Measurements from ENCODE around the gene VTI1A. TPM values are rescaled to one million over a fixed set of nuclear protein-coding genes. Genes with fewer than 3 reads are reported as not detected.

VTI1A gene
- total and polyA plus RNA-seq, 2 of the 13 experiments (the other 11 are each of a cell fraction or from before 2014, with no cell fraction given): 11.7 to 32.7 TPM

DNA sequence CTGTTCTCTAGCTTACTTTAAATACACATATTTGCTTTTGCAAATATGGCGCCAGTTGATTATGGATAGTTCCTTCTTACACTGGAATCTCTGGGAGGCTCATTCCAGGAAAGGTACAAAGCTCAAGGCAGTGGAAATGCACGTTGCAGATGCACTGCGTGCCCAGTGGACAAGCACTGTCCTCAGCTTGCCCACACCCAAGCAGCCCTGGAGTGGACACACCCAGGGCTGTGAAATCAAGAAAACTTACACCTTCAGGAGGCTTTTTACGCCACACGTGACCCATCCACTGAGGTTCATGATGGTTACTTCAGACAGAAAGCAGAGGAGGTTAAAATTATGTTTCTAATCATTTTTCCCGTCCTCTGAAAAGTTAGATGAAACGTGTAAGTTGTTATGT is 248.5 kb downstream of the VTI1A start (continued):
- TF ChIP-seq, protein P1, sequence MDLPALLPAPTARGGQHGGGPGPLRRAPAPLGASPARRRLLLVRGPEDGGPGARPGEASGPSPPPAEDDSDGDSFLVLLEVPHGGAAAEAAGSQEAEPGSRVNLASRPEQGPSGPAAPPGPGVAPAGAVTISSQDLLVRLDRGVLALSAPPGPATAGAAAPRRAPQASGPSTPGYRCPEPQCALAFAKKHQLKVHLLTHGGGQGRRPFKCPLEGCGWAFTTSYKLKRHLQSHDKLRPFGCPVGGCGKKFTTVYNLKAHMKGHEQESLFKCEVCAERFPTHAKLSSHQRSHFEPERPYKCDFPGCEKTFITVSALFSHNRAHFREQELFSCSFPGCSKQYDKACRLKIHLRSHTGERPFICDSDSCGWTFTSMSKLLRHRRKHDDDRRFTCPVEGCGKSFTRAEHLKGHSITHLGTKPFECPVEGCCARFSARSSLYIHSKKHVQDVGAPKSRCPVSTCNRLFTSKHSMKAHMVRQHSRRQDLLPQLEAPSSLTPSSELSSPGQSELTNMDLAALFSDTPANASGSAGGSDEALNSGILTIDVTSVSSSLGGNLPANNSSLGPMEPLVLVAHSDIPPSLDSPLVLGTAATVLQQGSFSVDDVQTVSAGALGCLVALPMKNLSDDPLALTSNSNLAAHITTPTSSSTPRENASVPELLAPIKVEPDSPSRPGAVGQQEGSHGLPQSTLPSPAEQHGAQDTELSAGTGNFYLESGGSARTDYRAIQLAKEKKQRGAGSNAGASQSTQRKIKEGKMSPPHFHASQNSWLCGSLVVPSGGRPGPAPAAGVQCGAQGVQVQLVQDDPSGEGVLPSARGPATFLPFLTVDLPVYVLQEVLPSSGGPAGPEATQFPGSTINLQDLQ (CRISPR knock-in tag; IDR thresholded peaks at IDR 0.05): no peak
- TF ChIP-seq, protein P2, sequence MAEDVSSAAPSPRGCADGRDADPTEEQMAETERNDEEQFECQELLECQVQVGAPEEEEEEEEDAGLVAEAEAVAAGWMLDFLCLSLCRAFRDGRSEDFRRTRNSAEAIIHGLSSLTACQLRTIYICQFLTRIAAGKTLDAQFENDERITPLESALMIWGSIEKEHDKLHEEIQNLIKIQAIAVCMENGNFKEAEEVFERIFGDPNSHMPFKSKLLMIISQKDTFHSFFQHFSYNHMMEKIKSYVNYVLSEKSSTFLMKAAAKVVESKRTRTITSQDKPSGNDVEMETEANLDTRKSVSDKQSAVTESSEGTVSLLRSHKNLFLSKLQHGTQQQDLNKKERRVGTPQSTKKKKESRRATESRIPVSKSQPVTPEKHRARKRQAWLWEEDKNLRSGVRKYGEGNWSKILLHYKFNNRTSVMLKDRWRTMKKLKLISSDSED (CRISPR knock-in tag; IDR thresholded peaks at IDR 0.05): no peak
- no peak for TF ChIP-seq ZBTB8A (CRISPR knock-in tag; IDR thresholded peaks at IDR 0.05; ENCODE audit: borderline replicate concordance, low read depth)
- TF ChIP-seq, protein P3, sequence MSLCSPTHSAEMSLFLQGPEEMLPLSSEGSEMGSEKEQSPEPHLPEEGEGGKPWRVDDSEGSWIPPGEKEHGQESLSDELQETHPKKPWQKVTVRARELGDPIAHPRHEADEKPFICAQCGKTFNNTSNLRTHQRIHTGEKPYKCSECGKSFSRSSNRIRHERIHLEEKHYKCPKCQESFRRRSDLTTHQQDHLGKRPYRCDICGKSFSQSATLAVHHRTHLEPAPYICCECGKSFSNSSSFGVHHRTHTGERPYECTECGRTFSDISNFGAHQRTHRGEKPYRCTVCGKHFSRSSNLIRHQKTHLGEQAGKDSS (CRISPR knock-in tag; IDR thresholded peaks at IDR 0.05; ENCODE audit: borderline replicate concordance, low read depth): 0 out of 2 replicates have a peak, but pooled peaks have one; percentile 45
- peak; percentile 88 for TF ChIP-seq NCOA2 (CRISPR knock-in tag; IDR thresholded peaks at IDR 0.05)
- TF ChIP-seq, protein P4, sequence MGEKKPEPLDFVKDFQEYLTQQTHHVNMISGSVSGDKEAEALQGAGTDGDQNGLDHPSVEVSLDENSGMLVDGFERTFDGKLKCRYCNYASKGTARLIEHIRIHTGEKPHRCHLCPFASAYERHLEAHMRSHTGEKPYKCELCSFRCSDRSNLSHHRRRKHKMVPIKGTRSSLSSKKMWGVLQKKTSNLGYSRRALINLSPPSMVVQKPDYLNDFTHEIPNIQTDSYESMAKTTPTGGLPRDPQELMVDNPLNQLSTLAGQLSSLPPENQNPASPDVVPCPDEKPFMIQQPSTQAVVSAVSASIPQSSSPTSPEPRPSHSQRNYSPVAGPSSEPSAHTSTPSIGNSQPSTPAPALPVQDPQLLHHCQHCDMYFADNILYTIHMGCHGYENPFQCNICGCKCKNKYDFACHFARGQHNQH (CRISPR knock-in tag; IDR thresholded peaks at IDR 0.05): peak; percentile 82; the same call in 1 of the 2 replicates
- no peak; the same call in 1 of the 2 replicates for TF ChIP-seq HHEX (CRISPR knock-in tag; IDR thresholded peaks at IDR 0.05)
- TF ChIP-seq SMAD3 (CRISPR knock-in tag; IDR thresholded peaks at IDR 0.05): peak; percentile 68; the same call in 1 of the 2 replicates
- no peak for TF ChIP-seq ZNF354B (CRISPR knock-in tag; IDR thresholded peaks at IDR 0.05)
- TF ChIP-seq, protein P5, sequence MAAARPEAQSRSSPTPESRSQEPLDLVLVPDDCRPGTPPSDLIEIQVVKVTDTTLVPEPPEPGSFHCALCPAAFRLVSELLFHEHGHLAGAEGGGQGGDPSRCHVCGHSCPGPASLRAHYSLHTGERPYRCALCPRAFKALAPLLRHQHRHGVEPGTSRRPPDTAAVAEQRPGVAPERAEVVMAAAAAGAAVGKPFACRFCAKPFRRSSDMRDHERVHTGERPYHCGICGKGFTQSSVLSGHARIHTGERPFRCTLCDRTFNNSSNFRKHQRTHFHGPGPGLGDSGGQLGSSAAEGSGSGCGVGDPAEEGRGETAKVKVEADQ (CRISPR knock-in tag; IDR thresholded peaks at IDR 0.05; ENCODE audit: borderline replicate concordance): no peak
- peak; percentile 62 for TF ChIP-seq ZMYM2 (CRISPR knock-in tag; IDR thresholded peaks at IDR 0.05)
- no peak for TF ChIP-seq ZKSCAN5 (CRISPR knock-in tag; IDR thresholded peaks at IDR 0.05)
- TF ChIP-seq, protein P6, sequence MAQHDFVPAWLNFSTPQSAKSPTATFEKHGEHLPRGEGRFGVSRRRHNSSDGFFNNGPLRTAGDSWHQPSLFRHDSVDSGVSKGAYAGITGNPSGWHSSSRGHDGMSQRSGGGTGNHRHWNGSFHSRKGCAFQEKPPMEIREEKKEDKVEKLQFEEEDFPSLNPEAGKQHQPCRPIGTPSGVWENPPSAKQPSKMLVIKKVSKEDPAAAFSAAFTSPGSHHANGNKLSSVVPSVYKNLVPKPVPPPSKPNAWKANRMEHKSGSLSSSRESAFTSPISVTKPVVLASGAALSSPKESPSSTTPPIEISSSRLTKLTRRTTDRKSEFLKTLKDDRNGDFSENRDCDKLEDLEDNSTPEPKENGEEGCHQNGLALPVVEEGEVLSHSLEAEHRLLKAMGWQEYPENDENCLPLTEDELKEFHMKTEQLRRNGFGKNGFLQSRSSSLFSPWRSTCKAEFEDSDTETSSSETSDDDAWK (CRISPR knock-in tag; IDR thresholded peaks at IDR 0.05): no peak
- no peak for TF ChIP-seq SATB2 (CRISPR knock-in tag; IDR thresholded peaks at IDR 0.05)
- TF ChIP-seq, protein P7, sequence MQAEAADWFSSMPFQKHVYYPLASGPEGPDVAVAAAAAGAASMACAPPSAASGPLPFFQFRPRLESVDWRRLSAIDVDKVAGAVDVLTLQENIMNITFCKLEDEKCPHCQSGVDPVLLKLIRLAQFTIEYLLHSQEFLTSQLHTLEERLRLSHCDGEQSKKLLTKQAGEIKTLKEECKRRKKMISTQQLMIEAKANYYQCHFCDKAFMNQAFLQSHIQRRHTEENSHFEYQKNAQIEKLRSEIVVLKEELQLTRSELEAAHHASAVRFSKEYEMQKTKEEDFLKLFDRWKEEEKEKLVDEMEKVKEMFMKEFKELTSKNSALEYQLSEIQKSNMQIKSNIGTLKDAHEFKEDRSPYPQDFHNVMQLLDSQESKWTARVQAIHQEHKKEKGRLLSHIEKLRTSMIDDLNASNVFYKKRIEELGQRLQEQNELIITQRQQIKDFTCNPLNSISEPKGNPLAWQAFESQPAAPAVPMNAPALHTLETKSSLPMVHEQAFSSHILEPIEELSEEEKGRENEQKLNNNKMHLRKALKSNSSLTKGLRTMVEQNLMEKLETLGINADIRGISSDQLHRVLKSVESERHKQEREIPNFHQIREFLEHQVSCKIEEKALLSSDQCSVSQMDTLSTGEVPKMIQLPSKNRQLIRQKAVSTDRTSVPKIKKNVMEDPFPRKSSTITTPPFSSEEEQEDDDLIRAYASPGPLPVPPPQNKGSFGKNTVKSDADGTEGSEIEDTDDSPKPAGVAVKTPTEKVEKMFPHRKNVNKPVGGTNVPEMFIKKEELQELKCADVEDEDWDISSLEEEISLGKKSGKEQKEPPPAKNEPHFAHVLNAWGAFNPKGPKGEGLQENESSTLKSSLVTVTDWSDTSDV (CRISPR knock-in tag; IDR thresholded peaks at IDR 0.05): no peak
- no peak for TF ChIP-seq TOPORS (CRISPR knock-in tag; IDR thresholded peaks at IDR 0.05)
- TF ChIP-seq, protein P8, sequence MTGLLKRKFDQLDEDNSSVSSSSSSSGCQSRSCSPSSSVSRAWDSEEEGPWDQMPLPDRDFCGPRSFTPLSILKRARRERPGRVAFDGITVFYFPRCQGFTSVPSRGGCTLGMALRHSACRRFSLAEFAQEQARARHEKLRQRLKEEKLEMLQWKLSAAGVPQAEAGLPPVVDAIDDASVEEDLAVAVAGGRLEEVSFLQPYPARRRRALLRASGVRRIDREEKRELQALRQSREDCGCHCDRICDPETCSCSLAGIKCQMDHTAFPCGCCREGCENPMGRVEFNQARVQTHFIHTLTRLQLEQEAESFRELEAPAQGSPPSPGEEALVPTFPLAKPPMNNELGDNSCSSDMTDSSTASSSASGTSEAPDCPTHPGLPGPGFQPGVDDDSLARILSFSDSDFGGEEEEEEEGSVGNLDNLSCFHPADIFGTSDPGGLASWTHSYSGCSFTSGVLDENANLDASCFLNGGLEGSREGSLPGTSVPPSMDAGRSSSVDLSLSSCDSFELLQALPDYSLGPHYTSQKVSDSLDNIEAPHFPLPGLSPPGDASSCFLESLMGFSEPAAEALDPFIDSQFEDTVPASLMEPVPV (CRISPR knock-in tag; IDR thresholded peaks at IDR 0.05): 0 out of 2 replicates have a peak, but pooled peaks have one; percentile 24

All from HepG2 (cell line).